Rectal smooth muscle tissue (tissue), 1 donor: ENCODE data around the gene MIPEP.
"Not testable (repeated sequence)": the region's sequence is repeated elsewhere in the genome, so short reads cannot be mapped to it uniquely, and the experiment has no call there.

ENCODE experiments used
- H3K27ac ChIP-seq: one replicate; pipeline ENCODE4 v1.7.0; 2013; ENCODE audit warnings: low read depth, low read length, inconsistent platforms
- H3K27me3 ChIP-seq: one replicate; pipeline ENCODE4 v1.7.0; 2013; ENCODE audit warnings: low read length; ENCODE audit not compliant: control insufficient read depth, insufficient read depth
- H3K36me3 ChIP-seq: one replicate; pipeline ENCODE4 v1.7.0; 2013; ENCODE audit warnings: low read length; ENCODE audit not compliant: control insufficient read depth, insufficient read depth
- H3K4me1 ChIP-seq: one replicate; pipeline ENCODE4 v1.7.0; 2013; ENCODE audit warnings: low read length; ENCODE audit not compliant: control insufficient read depth, insufficient read depth
- H3K4me3 ChIP-seq: one replicate; pipeline ENCODE4 v1.7.0; 2013; ENCODE audit warnings: low read length
- H3K9ac ChIP-seq: one replicate; pipeline ENCODE4 v1.7.0; 2013; ENCODE audit warnings: low read length

MIPEP gene

DNA sequence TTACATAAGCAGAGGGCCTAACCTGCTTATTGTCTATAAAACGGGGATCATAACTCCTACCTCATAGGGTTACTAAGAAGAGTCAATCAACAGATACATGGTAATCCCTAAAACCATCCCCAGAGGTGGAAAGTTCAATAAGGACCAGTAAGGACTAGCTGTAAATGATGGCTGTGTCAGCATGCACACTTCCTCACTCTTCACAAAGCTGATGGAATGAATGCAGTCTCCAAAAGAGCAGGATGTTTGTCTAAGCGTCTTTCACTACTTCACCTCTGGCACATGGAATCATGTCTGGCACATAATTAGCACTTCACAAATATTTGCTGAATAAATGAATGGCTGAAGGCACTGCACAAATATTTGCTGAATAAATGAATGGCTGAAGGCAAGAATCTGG lies 134.2 kb downstream of the MIPEP start:
- Histone ChIP-seq H3K9ac (no peak overlapping the region), H3K4me1 (no peaks in the 10 kb centered on the region), H3K27me3 (no peaks in the 10 kb centered on the region), H3K27ac (no peak overlapping the region), H3K4me3 (no peak overlapping the region), H3K36me3 (no peaks in the 10 kb centered on the region)

DNA sequence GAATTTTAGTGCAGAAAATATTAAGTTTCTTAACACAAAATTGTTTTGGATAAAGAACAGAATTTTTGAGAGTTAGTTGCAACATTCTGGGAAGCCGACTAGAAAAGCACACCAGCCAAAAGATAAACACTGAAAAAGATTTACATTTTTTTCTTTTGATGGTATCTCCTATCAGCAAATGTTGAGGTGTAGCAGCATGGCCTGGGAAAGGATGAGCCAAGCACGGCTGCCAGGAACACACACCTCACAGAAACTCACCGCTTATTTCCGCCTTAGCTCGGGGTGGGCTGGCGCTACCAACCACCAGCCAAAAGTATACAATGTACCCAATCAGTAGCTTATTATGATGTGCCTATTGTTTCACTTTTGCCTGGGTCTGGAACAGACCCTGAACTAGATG lies 134.7 kb downstream of the MIPEP start:
- no peaks in the 10 kb centered on the region for H3K4me1 ChIP-seq
- H3K36me3 ChIP-seq = no peaks in the 10 kb centered on the region
- no peak overlapping the region for H3K9ac ChIP-seq
- H3K27me3 ChIP-seq = no peaks in the 10 kb centered on the region
- no peak overlapping the region for H3K4me3 ChIP-seq
- H3K27ac ChIP-seq = no peak overlapping the region

DNA sequence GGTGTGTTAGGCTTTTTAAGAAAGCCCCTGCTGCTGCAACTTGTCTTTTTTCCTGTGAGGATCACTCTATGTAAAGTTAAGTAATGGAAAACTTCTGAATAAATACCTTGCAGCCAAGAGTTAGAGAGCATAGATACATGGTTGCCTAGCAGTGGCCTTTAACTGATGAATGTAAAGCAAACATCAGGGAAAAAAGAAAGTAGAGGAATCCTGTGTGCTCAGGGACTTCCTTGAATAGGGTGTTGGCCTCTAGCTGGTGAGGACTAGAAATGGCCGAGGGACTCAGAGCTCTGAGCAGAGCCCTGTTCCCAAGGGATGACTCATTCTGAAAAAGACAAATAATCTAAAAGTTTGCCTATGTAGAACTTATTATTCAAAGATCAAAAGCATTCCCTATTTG lies 135.7 kb downstream of the MIPEP start:
- H3K27ac ChIP-seq = no peak overlapping the region
- H3K27me3 ChIP-seq = no peaks in the 10 kb centered on the region
- H3K4me3 ChIP-seq = no peak overlapping the region
- H3K36me3 ChIP-seq = no peaks in the 10 kb centered on the region
- no peaks in the 10 kb centered on the region for H3K4me1 ChIP-seq
- no peak overlapping the region for H3K9ac ChIP-seq

DNA sequence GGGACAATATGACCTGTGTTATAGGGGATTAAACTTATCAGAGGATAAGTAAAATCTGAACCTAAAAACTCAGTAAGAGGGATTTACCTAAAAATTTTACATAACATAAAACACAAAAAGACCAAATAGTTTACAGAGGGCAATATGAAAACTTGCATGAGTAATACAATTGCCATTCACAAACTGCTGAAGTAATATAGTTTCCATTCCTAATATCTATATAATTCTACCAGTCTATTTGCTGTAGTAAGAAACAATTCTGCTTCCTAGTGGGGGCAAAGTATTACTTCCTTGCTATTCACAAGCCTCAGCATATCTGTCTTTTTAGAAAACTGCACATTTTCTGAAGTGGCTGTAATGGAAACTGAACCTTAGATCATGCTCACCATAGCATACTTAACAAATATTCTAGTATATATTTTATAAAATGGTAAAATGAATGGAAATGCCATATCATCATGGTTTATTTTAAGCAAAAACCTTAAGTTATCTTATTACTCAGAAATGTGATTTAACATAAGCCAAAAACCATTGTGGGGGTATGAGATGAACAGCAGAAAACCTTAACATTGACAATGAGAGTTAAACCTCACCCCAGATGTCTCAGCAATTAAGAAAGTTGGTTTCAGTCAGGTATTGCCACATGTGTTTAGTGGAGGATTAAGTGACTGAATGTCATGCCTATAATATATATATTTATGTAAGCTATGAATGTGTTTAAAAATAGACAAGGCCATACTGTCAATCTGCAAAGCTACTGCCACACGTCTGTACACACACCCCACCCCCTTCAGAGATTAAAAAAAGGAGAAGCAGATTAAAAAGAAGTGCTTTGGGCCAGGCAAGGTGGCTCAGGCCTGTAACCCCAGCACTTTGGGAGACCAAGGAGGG lies 136.8 kb downstream of the MIPEP start:
- Histone ChIP-seq H3K4me1 (no peaks in the 10 kb centered on the region), H3K27ac (no peak overlapping the region), H3K4me3 (no peak overlapping the region), H3K36me3 (no peaks in the 10 kb centered on the region), H3K27me3 (no peaks in the 10 kb centered on the region), H3K9ac (no peak overlapping the region)

DNA sequence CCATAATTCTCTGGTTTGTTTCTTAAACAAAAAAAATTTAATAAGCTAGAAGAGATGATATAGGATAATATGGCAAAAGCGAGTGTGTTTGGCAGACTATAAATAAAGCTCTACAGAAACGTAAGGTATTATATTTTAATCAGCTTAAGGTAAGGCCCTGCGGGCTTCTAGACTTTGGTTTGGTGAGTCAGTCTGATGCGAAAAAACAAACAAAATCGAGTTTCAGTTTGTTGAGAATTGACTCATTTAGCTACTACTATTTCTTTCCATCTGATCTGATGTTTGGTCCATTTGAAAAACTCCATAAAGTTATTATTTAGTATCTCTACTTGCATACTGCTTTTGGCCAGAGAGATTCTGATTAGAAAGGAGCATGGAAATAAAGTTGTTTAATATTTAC lies 138.0 kb downstream of the MIPEP start:
- Histone ChIP-seq H3K27me3 (no peaks in the 10 kb centered on the region), H3K36me3 (no peaks in the 10 kb centered on the region), H3K9ac (no peak overlapping the region), H3K4me1 (no peaks in the 10 kb centered on the region), H3K27ac (no peak overlapping the region), H3K4me3 (no peak overlapping the region)

DNA sequence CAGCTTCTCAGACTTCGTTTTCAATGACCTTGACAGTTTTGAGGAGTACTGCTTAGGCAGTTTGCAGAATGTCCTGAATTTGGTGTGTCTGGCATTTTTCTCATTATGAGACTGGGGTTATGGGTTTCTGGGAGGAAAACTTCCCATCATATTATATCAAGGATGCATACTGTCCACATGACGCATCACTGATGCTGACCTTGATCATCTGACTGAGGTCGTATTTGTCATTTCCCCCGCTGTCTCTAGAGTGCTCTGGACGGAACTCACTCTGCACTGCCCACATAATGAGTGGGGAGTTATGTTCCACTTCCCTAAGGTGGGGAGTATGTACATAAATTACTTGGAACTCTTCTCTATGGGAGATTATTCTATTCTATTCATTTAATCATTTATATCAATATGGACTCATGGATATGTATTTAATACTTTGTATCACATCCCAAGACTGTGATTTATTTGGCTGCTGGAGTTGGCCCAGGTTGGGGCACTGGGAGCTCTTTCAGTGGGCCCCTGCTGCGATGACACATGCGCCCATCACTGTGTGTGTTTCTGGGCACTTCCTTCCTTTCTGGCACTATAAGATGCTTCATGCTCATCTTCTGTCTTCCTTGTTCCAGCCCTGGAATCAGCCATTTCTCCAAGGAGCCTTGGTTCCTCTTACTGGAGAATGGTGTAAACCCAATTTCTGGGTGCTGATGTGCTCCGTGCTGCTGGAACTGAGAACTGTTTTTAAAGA lies 138.6 kb downstream of the MIPEP start:
- Histone ChIP-seq H3K27me3 (no peaks in the 10 kb centered on the region), H3K4me1 (no peaks in the 10 kb centered on the region), H3K4me3 (no peak overlapping the region), H3K27ac (no peak overlapping the region), H3K9ac (no peak overlapping the region), H3K36me3 (no peaks in the 10 kb centered on the region)

DNA sequence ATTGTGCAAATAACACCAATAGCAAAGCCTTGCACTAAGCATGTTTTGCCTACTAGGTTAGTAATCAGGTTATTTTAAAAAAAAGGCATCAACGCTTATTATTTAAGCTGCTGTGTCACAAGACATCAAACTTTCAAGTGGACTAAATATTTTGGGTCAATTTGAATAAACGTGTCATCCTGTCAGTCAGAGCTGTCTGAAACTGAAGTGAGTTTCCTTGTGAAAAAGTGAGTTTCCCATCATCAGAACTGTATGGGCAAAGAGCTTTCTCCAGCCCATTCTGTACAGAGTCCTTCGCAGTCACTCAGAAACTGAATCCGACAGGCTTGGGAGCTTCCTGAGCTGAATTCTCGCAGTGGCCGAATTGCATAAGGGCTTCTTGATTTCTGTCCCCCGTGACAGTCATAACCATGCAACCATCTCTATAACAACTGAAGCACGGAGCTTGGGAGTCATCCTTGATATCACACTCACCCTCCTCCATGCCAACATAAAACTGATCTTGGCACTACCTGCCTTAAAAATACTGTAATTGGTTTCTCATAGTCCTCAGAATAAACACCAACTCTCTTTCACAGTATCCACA lies 139.8 kb downstream of the MIPEP start:
- no peaks in the 10 kb centered on the region for H3K36me3 ChIP-seq
- H3K4me1 ChIP-seq = no peaks in the 10 kb centered on the region
- H3K9ac ChIP-seq = no peak overlapping the region
- H3K27ac ChIP-seq = no peak overlapping the region
- H3K4me3 ChIP-seq = no peak overlapping the region
- no peaks in the 10 kb centered on the region for H3K27me3 ChIP-seq

DNA sequence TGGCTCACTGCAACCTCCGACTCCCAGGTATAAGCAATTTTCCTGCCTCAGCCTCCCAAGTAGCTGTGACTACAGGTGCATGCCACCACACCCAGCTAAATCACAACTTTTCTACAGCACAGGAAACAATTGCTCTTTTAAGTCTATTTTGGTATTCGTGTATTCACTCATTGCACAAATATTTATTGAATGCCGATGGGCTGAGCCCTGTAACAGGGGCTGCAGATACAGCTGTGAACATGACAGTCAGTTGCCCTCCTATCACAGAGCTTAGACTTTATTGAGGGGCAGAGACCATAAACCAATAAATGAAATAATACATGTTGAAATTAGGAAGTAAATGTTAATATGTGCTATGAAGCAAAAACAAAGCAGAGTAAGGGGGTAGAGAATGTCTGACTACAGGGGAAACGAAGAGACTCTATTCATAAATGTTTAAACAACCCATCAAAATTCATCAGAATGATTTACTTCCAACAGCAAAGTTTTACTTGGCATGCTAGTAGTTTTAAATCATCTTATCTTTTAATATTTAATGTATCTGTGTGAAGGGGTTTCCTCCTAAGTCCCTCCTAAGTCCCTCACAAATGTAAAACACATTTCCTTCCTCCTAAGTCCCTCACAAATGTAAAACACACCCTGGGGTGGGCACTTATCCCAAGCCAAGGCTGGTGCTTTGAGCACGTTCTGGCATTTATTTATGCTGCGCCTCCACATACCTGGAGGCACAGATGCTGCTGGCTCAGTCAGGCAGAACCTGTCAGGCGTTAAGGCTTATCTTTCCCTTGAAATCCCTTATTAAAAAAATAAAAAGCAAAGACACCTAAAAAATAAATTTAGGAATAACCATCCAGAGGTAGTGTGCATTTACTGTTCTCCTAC lies 140.8 kb downstream of the MIPEP start:
- Histone ChIP-seq H3K27ac (no peak overlapping the region), H3K4me1 (no peaks in the 10 kb centered on the region), H3K4me3 (no peak overlapping the region), H3K36me3 (no peaks in the 10 kb centered on the region), H3K27me3 (no peaks in the 10 kb centered on the region), H3K9ac (no peak overlapping the region)

DNA sequence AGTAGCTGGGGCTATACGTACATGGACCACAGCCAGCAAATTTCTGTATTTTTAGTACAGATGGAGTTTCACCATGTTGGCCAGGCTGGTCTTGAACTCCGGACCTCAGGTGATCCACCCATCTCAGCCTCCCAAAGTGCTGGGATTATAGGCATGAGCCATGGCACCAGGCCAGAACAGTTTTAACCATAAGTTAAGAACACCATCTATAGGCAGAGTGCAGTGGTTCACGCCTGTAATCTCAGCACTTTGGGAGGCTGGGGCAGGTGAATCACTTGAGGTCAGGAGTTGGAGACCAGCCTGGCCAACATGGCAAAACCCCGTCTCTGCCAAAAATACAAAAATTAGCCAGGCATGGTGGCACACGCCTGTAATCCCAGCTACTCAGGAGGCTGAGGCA lies 143.1 kb downstream of the MIPEP start:
- not testable (repeated sequence) for H3K27me3 ChIP-seq, H3K4me3 ChIP-seq, H3K36me3 ChIP-seq, H3K9ac ChIP-seq, H3K27ac ChIP-seq, H3K4me1 ChIP-seq

DNA sequence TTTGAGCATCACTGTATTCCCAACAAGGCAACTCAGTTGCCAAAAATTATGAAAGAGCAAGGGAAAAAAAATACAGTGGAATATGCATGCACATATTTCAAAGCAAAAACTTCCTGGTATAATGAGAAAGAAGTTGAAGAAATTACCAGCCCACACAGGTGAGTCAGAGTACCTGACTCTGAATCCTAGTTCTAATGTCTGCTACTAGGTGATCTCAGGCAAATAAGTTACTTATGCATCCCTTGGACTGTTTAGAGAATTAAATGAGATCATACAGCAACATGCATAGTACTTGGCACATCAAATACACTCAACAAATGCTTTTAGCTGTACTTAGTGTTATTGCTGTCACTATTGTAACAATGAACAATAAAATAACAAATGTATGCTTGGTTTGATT lies 144.9 kb downstream of the MIPEP start:
- Histone ChIP-seq H3K27ac (no peak overlapping the region), H3K9ac (no peak overlapping the region), H3K4me1 (no peaks in the 10 kb centered on the region), H3K36me3 (no peaks in the 10 kb centered on the region), H3K4me3 (no peak overlapping the region), H3K27me3 (no peaks in the 10 kb centered on the region)

DNA sequence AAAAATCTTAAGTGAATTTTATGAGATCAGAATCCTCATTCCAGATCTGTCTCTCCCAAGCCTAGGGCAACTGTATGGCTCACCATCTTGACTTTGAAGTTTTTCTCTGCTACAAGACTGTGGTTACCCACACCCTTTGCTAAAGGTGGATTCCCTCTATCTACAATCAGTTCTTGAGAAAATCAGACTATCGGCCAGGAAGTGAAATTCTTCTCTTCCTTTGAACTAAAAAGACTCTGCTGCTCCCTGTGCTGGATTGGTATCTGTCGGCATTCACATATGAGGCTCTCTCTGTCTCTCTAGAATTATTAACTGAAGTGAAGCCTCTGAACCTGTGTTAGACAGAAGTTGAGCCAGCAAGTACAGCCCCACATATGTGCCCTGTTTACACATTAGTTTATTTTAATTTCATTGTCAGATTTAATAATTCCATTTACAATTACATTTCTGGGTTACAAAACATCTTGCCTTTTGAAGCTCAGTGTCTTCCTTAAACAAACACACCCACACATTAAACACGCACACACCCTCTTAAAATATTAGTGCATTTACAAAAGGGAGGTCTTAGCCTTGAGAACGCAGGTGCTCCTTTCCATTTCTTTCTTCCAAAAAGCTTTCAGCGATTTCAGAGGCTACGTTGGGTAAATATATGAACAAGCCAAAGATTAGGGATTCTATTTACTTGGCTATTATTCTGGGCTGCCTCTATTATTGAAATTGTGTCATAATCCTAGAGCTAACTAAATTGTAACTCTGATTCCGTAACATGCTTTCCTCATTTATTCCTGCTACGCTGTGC lies 145.7 kb downstream of the MIPEP start:
- Histone ChIP-seq H3K4me1 (no peaks in the 10 kb centered on the region), H3K27me3 (no peaks in the 10 kb centered on the region), H3K4me3 (no peak overlapping the region), H3K36me3 (no peaks in the 10 kb centered on the region), H3K27ac (no peak overlapping the region), H3K9ac (no peak overlapping the region)
